Kidney tubule cell (primary cell): Measurements from ENCODE around the gene SLC22A7.
A peak's percentile ranks its signal among the peaks of the same experiment; 100 is the strongest.

Experiments used
- DNase-seq: peaks from one replicate; pipeline ENCODE4 v3.0.0-alpha.2; 2018; ENCODE audit warnings: low spot score

The SLC22A7 gene, protein sequence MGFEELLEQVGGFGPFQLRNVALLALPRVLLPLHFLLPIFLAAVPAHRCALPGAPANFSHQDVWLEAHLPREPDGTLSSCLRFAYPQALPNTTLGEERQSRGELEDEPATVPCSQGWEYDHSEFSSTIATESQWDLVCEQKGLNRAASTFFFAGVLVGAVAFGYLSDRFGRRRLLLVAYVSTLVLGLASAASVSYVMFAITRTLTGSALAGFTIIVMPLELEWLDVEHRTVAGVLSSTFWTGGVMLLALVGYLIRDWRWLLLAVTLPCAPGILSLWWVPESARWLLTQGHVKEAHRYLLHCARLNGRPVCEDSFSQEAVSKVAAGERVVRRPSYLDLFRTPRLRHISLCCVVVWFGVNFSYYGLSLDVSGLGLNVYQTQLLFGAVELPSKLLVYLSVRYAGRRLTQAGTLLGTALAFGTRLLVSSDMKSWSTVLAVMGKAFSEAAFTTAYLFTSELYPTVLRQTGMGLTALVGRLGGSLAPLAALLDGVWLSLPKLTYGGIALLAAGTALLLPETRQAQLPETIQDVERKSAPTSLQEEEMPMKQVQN

DNA sequence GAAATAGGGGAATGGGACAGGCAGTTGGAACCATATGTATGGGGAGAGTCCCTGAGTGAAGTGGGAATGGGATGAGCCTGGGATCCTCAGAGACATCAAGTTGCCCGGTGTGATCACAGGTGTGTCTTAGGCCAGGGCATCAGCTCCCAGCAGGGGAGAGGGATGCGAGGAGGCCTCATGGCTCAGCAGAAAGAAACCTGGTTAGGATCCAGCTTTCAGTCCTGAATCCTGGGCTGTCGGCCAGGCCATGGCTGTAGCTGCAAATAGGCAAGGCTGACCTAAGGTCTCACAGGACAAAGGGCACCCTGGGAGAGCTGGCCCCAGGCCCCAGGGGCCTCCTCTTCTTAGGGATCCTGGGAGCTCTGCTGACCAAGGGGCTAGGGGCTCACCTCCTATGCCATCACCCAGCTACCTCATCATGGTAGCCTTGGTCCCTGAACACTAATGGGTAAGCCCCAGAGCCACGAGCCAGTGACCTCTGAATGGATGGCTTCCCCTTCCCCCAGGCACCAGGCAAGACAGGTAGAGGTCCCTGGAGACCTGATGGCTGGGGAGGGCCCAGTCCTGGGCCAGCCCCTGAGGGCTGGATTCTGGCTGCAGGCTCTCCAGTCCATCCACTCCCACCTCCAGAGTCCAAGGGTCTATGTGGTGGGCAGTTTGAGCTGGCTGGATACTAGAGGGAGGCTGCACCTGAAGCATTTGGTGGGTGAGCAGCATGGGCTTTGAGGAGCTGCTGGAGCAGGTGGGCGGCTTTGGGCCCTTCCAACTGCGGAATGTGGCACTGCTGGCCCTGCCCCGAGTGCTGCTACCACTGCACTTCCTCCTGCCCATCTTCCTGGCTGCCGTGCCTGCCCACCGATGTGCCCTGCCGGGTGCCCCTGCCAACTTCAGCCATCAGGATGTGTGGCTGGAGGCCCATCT lies at the start of gene SLC22A7:
Gene SLC22A7 (plus strand): TSS at position 617 of the 921 bp plus-strand sequence. CDS start 99 bp downstream, at position 716.
- DNase-seq, result no peak

DNA sequence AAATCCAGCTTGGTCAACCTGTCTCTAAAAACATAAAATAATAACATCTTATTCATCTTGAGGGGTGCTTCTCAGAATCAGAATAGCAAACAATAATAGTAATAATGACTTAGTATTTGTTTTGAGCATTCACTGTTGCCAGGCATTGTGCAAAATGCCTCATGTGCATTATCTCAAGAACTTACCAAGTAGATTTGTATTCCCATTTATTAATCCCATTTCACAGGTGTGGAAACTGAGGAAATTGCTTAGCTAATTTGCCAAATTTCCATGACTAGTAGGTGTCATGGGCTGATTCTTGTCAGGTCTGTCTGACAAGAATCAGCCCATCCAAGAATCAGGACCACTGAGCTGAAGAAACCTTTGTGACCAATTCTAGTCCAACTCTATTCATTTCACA lies 49.3 kb upstream of the SLC22A7 start:
- DNase-seq, result no peak

DNA sequence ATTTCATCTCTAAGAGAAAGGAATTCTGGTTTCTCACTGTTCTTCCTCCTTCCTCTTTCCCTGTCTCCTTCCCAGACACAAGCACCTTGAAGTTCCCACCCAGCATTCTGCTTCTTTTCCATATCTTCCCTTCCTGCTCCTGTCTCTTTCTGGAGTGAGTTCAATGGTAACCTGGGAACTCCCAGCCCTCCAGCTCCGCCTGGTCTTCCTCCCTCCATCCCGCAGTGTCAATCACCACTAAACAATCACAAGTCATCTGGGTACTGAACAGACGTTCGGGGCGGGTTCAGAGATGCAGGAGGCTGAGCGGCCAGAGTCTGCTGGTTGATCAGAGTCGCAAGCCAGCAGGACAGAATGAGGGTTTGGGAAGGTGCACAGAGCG lies 47.1 kb upstream of the SLC22A7 start:
- peak; percentile 22 for DNase-seq

- DNase-seq, result no peak
These were observed 44.7 kb upstream of the SLC22A7 start for GRCh38 chr6:43253401-43253800.

DNA sequence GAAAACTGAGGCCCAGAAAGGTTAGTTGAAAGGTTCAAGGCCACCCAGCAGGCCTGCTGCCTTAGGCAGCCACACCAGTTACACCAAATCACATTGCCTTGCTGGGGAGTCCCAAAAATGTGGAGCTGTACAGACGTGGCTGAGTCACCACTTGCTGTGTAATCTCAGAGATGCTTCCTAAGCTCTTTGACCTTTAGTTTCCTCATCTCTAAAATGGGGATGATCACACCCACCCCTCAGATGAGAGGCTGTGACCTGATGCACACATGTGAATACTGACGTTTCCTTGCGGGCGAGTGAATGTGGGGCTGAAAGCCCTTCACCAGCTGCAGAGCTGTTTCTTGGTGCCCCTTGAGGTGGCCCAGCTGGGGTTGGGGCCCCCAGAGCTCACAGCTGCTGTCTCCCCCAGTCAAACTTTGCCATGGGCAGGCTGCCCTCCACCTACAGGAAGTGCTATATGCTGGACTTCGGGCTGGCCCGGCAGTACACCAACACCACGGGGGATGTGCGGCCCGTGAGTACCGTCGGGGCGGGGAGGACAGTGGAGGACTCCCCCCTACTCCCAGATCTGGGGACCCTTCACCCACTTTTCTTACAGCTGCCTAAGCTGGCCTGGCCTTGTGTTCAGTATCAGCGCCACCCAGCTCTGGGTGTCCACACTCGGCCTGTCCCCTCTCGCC lies 43.8 kb upstream of the SLC22A7 start:
- DNase-seq, result no peak

DNA sequence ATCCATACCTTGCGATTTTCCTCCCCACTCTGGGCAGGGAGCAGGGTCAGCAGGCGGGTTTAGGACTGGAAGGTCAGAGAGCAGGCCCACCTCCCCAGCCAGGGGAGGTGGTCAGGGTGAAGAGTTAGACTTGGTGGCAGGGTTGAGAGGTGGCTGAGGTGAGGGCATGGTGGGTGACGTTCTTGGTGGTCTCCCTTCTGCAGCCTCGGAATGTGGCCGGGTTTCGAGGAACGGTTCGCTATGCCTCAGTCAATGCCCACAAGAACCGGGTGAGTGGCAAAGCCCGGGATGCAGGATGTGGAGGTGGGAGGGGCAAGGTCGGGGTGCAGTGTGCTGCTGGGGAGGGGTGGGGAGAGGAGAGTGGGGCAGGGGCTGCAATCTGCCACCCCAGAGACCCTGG lies 43.2 kb upstream of the SLC22A7 start:
- no peak for DNase-seq

DNA sequence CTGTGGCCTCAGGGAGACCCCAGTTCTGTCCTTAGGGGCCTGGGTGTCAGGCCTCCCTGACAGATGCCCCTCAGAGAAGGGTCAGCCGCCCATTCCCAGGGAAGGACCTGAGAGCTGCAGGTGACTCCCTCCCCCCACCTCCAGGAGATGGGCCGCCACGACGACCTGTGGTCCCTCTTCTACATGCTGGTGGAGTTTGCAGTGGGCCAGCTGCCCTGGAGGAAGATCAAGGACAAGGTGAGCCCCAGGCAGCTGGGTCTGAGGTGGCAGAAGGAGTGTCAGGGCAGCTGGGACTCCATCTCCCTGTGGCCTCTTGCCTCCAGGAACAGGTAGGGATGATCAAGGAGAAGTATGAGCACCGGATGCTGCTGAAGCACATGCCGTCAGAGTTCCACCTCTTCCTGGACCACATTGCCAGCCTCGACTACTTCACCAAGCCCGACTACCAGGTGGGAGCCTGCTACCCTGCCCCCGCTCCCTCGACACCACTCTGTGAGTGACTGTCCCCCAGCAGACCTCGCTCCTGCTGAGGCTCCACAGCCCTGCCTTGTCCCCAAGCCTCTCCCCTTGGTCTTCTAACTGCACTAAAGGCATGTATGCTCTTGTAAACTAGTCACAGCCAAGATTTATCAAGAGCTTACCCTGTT lies 42.5 kb upstream of the SLC22A7 start:
- DNase-seq, result no peak

DNA sequence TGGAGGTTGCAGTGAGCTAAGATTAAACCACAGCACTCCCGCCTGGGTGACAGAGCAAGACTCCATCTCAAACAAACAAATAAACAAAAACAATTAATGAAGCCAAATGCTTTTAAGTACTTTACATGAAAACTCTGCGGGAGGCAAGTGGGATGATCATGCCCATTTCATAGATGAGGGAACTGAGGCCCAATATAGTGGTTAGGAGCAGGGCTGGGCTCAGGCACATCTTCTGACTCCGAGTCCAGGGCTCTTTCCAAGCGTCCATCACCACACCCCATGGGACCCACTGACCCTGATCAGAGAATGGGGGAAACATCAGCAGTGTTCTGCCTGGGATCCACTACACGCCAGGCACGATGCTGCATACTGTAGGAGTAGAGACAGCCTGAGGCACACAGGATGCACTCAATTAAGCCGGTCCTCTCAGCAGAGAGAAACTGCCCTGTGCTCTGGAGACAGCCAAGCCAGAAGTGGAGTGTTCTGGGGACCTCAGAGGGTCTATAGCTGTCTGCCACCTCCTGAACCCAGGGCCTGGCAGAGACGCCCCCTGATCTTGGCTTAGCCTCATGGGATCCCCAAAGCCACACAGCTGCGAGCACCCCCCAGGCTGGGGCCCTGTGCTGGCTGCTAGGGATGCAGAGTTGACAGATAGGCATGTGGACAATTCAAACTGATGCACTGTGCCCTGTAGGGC lies 41.2 kb upstream of the SLC22A7 start:
- DNase-seq, result no peak

DNA sequence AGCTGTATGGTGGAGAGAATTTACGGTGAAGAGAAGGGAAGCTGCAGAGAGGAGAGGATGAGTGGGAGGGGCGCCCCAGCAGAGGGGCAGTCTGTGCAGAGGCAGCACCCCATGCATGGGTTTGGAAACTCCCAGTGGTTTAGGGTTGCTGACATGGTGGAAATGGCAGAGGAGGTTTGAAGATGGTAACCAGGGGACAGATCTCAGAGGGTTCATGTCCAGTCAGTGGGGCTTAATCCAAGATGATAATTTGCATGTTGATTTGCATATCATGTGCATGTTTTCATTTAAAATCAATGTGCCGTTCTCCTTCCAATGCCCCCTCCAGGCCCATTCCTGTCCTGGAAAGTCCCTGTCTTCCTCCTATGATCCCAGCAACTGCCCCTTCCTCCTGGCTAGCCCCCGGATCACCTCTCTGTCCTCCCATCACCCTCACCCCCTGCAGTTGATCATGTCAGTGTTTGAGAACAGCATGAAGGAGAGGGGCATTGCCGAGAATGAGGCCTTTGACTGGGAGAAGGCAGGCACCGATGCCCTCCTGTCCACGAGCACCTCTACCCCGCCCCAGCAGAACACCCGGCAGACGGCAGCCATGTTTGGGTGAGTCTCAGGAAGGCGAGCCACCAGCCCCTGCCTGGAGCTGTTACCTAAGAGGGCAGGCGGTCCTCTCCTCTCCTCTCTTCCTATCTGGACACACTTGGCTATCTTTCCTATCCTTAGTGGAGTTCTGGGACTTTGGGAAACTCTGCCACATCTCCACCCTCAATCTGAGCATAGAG lies 40.5 kb upstream of the SLC22A7 start:
- no peak for DNase-seq

DNA sequence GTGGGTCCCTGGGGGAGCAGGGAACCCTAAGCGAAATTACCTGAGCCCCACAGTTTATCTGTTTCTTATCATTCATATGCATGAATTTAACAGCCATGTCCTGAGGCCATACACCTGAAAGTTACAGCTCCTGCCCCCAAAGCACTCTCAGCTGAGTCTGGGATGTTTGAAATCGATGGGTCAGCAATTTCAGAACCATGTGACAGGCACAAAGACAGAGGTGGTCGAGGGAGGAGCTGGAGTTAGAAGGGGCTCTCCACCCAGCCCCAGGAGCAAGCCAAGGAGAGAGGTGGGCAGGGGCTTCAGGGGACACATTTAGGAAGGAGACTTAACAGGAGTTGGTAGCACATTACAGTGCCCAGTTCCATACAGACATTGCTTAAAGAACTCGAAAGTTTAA lies 39.9 kb upstream of the SLC22A7 start:
- DNase-seq, result no peak

DNA sequence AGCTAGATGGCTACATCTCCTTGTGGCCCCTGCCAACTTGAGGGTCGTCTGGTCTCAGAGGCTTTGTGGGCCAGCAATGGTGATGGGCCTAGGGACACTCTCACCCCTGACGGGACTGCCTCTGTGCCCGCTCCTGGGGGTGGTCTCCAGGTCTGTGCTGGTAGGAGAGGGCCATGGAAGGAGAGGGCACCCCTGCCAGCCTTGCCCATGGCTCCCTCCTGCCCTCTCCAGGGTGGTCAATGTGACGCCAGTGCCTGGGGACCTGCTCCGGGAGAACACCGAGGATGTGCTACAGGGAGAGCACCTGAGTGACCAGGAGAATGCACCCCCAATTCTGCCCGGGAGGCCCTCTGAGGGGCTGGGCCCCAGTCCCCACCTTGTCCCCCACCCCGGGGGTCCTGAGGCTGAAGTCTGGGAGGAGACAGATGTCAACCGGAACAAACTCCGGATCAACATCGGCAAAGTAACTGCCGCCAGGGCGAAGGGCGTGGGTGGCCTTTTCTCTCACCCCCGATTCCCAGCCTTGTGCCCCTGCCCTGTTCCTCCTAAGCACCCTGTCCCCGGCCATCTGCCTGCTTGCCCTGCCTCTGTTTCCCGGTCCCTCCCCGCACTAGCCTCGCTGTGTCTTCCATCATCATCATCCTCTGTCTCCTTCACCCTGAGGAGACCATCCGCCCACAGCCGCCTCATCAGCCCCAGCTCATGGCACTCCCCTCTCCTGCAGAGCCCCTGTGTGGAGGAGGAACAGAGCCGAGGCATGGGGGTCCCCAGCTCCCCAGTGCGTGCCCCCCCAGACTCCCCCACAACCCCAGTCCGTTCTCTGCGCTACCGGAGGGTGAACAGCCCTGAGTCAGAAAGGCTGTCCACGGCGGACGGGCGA lies 39.0 kb upstream of the SLC22A7 start:
- no peak for DNase-seq

GRCh38 chr6:43260791-43261190 lies 37.3 kb upstream of the SLC22A7 start:
- no peak for DNase-seq

DNA sequence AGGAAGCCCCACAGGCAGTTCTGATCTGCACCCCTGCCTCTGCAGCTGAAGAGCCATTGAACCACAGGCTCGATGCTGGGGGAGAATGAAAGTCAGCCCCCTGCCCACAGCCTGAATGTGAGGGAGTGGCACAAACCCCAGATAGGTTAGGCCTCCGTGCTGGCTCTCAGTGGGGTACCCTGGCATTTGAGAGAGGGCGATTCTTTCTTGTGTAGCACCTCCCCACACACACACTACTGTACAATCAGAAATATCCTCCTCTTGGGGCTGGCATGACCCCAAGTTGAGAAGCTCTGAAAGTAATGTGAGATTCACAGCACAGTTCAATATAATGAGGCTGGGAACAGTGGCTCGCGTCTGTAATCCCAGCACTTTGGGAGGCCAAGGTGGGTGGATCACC lies 36.9 kb upstream of the SLC22A7 start:
- DNase-seq, result no peak

GRCh38 chr6:43262000-43262779 lies 35.9 kb upstream of the SLC22A7 start:
- DNase-seq, result no peak

DNA sequence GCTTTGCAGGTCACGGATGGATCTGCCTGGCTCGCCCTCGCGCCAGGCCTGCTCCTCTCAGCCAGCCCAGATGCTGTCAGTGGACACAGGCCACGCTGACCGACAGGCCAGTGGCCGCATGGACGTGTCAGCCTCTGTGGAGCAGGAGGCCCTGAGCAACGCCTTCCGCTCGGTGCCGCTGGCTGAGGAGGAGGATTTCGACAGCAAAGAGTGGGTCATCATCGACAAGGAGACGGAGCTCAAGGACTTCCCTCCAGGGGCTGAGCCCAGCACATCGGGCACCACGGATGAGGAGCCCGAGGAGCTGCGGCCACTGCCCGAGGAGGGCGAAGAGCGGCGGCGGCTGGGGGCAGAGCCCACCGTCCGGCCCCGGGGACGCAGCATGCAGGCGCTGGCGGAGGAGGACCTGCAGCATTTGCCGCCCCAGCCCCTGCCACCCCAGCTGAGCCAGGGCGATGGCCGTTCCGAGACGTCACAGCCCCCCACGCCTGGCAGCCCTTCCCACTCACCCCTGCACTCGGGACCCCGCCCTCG lies 35.2 kb upstream of the SLC22A7 start:
- DNase-seq, result no peak

GRCh38 chr6:43263314-43264178 lies 34.5 kb upstream of the SLC22A7 start:
- peak; percentile 75 for DNase-seq

DNA sequence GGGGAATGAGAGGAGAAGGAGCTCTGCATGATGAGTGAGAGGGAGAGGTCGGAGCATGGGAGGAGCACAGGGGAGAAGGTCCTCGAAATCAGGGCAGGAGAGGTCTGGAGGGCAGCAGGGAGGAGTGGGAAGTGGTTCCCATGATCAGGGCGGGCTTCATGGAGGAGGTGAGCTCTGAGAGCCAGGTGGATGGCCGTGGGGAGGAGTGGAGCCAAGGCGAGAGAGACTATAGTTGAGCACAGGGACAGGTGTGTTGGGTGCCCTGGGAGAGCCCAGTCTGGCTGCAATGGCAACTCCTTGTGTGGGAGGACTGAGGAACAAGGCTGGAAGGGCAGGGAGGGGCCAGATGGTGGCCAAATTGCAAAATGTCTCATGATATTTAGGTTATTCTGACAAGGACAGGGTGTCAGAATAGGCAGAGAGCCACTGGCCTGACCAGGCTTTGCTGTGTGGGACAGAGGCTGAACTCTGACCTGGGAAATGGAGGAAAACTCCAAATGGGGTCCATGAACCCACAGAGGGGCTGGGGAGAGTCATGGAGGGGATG lies 33.4 kb upstream of the SLC22A7 start:
- DNase-seq, result no peak
